Vagina (tissue), 2 donors: ENCODE measurements around the gene ZC3H14. TPM values are rescaled to one million over a fixed set of nuclear protein-coding genes. Genes with fewer than 3 reads are reported as not detected.
A peak's percentile ranks its signal among the peaks of the same experiment; 100 is the strongest.

Experiments used
- DNase-seq, 2 donors: peaks; one replicate each; pipeline ENCODE4 v3.0.0-alpha.2; 2017; ENCODE audit errors: extremely low spot score in 2 of 2
- H3K27ac ChIP-seq: fragments of 200-600 bp; sonication (generic); one replicate; pipeline ENCODE4 v1.5.1; 2019
- H3K27me3 ChIP-seq: fragments of 200-600 bp; sonication (generic); one replicate; pipeline ENCODE4 v1.5.1; 2019
- H3K36me3 ChIP-seq, 2 donors: fragments of 200-600 bp; sonication (generic); one replicate each; pipeline ENCODE4 v1.5.1; 2017 to 2019
- H3K4me1 ChIP-seq: fragments of 200-600 bp; sonication (generic); one replicate; pipeline ENCODE4 v1.5.1; 2019
- H3K4me3 ChIP-seq, 2 donors: fragments of 200-600 bp; sonication (generic); 1 replicate in 1 of 2; 2 replicates in 1 of 2; pipeline ENCODE4 v1.5.1; 2016 to 2019
- H3K9me3 ChIP-seq: fragments of 200-600 bp; sonication (generic); one replicate; pipeline ENCODE4 v1.5.1; 2019
- POLR2A ChIP-seq, 2 donors: fragments of 450-650 bp; IDR thresholded peaks; one replicate each; pipeline ENCODE4 v1.6.1; 2017; ENCODE audit warnings: antibody characterized with exemption in 2 of 2, mild to moderate bottlenecking in 2 of 2, moderate library complexity in 2 of 2
- POLR2AphosphoS5 ChIP-seq, 2 donors: sonication (generic); formaldehyde crosslinking; IDR thresholded peaks; one replicate each; pipeline ENCODE4 v1.9.0; 2017; ENCODE audit warnings: antibody characterized with exemption in 2 of 2, mild to moderate bottlenecking in 2 of 2, low read depth in 1 of 2; ENCODE audit not compliant: insufficient read depth in 1 of 2
- intact Hi-C: fragments of 100-400 bp; cut with DNase I; formaldehyde crosslinking; loops from one replicate; pipeline ENCODE4 v1.15.1; 2023
- small RNA-seq: library from RNA; depleted of rRNA; stranded (forward); fragments of <200 nt; gene quantifications from one replicate; pipeline ENCODE3, GENCODE V24; 2016
- total RNA-seq: library from RNA; depleted of rRNA; stranded (reverse); fragments of >200 nt; gene quantifications from one replicate; pipeline ENCODE4 v1.2.3, GENCODE V29; 2016
- TF ChIP-seq, protein P1 (sequence below), 3 experiments: fragments of 450-650 bp in 2 of 3; fragments of 200-600 bp in 1 of 3; sonication (generic) in 1 of 3; IDR thresholded peaks; one replicate each; pipeline ENCODE4 v1.5.1; 2017 to 2019; ENCODE audit warnings: antibody characterized with exemption in 3 of 3, mild to moderate bottlenecking in 2 of 3, moderate library complexity in 2 of 3

The ZC3H14 gene
- total RNA-seq, 1 donor from 2014 or later: 58.4 TPM

DNA sequence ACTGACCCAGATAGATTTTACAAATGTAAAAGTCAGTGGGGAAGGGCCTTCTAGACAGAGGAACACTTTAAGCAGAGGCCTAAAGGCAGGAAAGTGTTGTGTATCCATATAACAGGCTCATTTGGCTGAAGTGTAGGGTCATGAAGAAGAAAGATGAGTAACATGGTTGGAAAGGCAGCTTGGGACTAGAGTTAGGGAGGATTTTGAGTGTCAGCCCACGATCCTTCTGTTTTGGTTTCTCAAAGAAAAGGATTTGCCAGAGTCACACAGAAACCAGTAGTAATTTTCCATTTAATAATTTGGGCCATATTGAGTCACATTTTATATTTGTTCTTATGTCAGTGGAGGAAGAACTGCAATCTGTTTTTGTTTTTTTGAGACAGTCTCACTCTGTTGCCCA is 76.4 kb downstream of the ZC3H14 start:
- DNase-seq: no peak
- no peaks in the 10 kb centered on the region for H3K9me3 ChIP-seq
- no peaks in the 10 kb centered on the region for H3K36me3 ChIP-seq
- no peak overlapping the region for H3K27ac ChIP-seq
- H3K27me3 ChIP-seq: no peaks in the 10 kb centered on the region
- no peaks in the 10 kb centered on the region for H3K4me1 ChIP-seq
- no peak overlapping the region for H3K4me3 ChIP-seq
- TF ChIP-seq POLR2A (IDR thresholded peaks at IDR 0.05): no peak
- TF ChIP-seq POLR2AphosphoS5 (IDR thresholded peaks at IDR 0.05; ENCODE audit: insufficient read depth in 1 of 2, low read depth in 1 of 2): no peak
- TF ChIP-seq, protein P1, sequence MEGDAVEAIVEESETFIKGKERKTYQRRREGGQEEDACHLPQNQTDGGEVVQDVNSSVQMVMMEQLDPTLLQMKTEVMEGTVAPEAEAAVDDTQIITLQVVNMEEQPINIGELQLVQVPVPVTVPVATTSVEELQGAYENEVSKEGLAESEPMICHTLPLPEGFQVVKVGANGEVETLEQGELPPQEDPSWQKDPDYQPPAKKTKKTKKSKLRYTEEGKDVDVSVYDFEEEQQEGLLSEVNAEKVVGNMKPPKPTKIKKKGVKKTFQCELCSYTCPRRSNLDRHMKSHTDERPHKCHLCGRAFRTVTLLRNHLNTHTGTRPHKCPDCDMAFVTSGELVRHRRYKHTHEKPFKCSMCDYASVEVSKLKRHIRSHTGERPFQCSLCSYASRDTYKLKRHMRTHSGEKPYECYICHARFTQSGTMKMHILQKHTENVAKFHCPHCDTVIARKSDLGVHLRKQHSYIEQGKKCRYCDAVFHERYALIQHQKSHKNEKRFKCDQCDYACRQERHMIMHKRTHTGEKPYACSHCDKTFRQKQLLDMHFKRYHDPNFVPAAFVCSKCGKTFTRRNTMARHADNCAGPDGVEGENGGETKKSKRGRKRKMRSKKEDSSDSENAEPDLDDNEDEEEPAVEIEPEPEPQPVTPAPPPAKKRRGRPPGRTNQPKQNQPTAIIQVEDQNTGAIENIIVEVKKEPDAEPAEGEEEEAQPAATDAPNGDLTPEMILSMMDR (IDR thresholded peaks at IDR 0.05): no peak
- intact Hi-C loops: no loop called here

DNA sequence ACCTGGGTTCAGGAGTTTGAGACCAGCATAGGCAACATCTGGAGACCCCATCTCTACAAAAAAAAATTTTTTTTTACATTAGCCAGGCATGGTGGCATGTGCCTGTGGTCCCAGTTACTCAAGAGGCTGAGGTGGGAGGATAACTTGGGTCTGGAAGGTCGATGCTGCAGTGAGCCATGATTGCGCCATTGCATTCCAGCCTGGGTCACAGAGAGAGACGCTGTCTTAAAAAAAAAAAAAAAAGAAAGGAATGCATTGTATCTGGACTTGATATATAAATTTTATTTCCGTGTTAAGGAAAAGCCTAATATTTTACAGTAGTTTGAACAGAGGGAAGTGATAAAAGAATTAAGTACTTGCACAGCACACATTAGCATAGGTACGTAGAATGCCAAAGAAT is 97.2 kb downstream of the ZC3H14 start:
- no peak overlapping the region for H3K27ac ChIP-seq
- intact Hi-C loops: no loop called here
- no peak overlapping the region for H3K4me3 ChIP-seq
- no peaks in the 10 kb centered on the region for H3K4me1 ChIP-seq
- TF ChIP-seq, protein P1 (IDR thresholded peaks at IDR 0.05): no peak
- TF ChIP-seq POLR2A (IDR thresholded peaks at IDR 0.05): no peak
- TF ChIP-seq POLR2AphosphoS5 (IDR thresholded peaks at IDR 0.05; ENCODE audit: insufficient read depth in 1 of 2, low read depth in 1 of 2): no peak
- no peak for DNase-seq
- peaks cover 5% of the 10 kb centered on the region for H3K9me3 ChIP-seq
- no peaks in the 10 kb centered on the region for H3K36me3 ChIP-seq
- no peaks in the 10 kb centered on the region for H3K27me3 ChIP-seq

DNA sequence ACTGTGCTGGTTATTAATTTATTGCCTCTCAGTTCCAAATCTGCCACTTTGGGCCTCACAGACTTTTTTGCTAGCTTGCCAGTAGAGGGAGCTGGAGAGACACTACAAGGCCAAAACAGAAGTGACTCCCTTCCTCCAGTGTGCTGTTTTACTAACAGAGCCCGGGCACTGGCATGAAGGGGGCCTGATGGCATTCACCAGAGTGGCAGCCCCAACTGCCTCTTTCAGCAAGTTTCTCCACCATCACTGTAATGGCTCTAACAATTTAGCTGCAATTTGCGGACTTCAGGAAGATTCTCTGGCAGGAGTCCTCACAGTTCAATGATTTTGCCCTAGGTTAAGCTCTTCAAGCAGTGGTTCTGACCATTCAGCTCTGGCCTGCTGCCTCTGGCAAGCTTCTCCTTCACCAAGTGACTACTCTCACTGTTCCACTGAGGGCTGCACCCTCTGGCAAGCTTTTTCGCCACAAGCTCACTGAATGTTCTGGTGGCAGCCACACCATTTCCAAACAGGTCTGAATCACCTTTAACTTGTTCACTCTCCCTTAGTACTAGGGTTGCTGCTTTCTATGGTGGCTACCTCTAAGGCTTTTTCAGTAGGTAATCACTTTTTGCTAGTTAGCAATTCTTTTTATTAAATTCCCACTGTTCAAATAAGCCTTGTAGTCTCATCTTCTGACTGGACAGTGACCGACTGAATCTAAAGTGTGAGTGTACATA is 104.9 kb downstream of the ZC3H14 start:
- no peak for DNase-seq
- Histone ChIP-seq H3K4me1 (no peaks in the 10 kb centered on the region), H3K4me3 (no peak overlapping the region), H3K27ac (no peak overlapping the region), H3K27me3 (no peaks in the 10 kb centered on the region), H3K9me3 (no peaks in the 10 kb centered on the region), H3K36me3 (no peaks in the 10 kb centered on the region)
- TF ChIP-seq, protein P1 (IDR thresholded peaks at IDR 0.05): peak; percentile 47 to 68 (median 49)
- no peak for TF ChIP-seq POLR2A (IDR thresholded peaks at IDR 0.05)
- intact Hi-C loops: no loop called here

DNA sequence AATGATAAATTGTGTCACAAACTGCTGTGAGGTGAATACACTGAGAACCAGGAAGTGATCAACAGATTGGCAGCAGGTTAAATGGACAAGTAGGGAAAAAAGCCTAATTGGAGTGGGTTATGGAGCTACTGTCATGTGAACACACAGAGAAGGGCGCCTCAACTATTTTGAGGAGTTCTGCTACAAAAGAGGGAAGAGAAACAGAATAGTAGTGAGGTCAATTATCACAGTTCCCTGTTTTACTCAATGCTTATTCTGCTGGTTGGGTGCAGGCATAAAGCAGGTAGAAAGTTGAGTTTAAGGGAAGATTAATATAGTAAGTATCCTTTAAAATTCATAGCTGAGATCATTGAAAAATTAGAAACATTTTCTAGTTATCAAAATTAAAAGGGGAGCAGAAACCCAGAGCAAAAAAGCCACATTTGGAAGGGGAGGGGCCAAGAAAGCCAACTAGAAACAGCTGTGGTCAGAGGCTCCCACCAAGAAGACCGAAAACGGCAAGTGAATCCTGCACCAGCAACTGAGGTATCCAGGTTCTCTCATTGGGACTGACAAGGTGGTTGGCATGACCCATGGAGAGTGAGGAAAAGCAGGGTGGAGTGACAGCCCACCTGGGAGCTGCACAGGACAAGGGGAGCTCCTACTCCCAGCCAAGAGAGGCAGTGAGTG is 105.7 kb downstream of the ZC3H14 start:
- intact Hi-C loops: no loop called here
- no peak overlapping the region for H3K4me3 ChIP-seq
- no peak for TF ChIP-seq POLR2AphosphoS5 (IDR thresholded peaks at IDR 0.05; ENCODE audit: insufficient read depth in 1 of 2, low read depth in 1 of 2)
- TF ChIP-seq POLR2A (IDR thresholded peaks at IDR 0.05): no peak
- TF ChIP-seq, protein P1 (IDR thresholded peaks at IDR 0.05): no peak
- no peaks in the 10 kb centered on the region for H3K27me3 ChIP-seq
- no peak for DNase-seq
- H3K27ac ChIP-seq: no peak overlapping the region
- H3K9me3 ChIP-seq: no peaks in the 10 kb centered on the region
- no peaks in the 10 kb centered on the region for H3K4me1 ChIP-seq
- no peaks in the 10 kb centered on the region for H3K36me3 ChIP-seq

DNA sequence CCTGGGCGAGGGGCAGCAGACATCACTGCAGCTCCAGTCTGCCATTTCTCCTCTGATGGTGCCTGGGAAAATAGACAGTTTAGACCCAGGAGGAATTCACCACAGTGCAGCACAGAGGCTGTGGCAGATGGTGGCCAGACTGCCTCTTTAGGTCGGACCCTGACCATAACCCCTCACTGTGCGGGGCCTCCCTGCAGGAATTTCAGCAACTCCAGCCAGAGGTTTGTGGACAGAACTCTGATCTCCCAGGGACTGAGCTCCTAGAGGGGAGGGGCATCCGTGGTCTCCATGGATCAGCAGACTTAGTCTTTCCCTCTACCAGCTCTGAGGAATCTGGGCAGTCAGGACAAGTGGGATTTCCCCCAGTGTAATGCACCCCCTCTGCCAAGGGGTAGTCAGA is 106.5 kb downstream of the ZC3H14 start:
- no peaks in the 10 kb centered on the region for H3K27me3 ChIP-seq
- intact Hi-C loops: no loop called here
- H3K9me3 ChIP-seq: no peaks in the 10 kb centered on the region
- no peak for DNase-seq
- TF ChIP-seq POLR2AphosphoS5 (IDR thresholded peaks at IDR 0.05; ENCODE audit: insufficient read depth in 1 of 2, low read depth in 1 of 2): no peak
- H3K36me3 ChIP-seq: no peaks in the 10 kb centered on the region
- H3K4me1 ChIP-seq: no peaks in the 10 kb centered on the region
- no peak overlapping the region for H3K27ac ChIP-seq
- H3K4me3 ChIP-seq: no peak overlapping the region

Small RNAs within 50 kb of the gene (small RNA-seq; reads per million reads assigned to genes)
- not detected for gene RNU4-22P

Other genes starting within 250 kb of the ZC3H14 start
- 0.25 TPM for gene KCNK10, start 239.8 kb upstream of the ZC3H14 start, total RNA-seq
- 9.6 TPM for gene SPATA7, start 177.4 kb upstream of the ZC3H14 start, total RNA-seq
- gene PTPN21, start 8.0 kb upstream of the ZC3H14 start, total RNA-seq: 15.2 TPM
- 0.49 TPM for gene EML5, start 229.9 kb downstream of the ZC3H14 start, total RNA-seq